Esophagus muscularis mucosa (tissue), 3 donors: Measurements from ENCODE around the gene GNL2.
"Not testable (repeated sequence)": the region's sequence is repeated elsewhere in the genome, so short reads cannot be mapped to it uniquely, and the experiment has no call there.

Experiments
- CTCF ChIP-seq, 3 experiments: fragments of 200-600 bp in 2 of 3; fragments of 450-650 bp in 1 of 3; sonication (generic) in 2 of 3; IDR thresholded peaks; one replicate each; pipeline ENCODE4 v1.5.1; 2017 to 2019; ENCODE audit warnings: antibody characterized with exemption in 3 of 3, mild to moderate bottlenecking in 2 of 3, moderate library complexity in 1 of 3
- POLR2A ChIP-seq: fragments of 450-650 bp; IDR thresholded peaks from one replicate; pipeline ENCODE4 v1.6.1; 2017; ENCODE audit warnings: antibody characterized with exemption, moderate library complexity, mild to moderate bottlenecking, low read depth

- not testable (repeated sequence) for TF ChIP-seq POLR2A; CTCF (IDR thresholded peaks at IDR 0.05)
Observed at GRCh38 chr1:37584544-37584943, 11.2 kb downstream of the GNL2 start.
